HG03159 (cell line): ENCODE measurements around the gene PLEKHN1.

Experiments
- ATAC-seq: cut with Tn5 transposase; IDR thresholded peaks from one replicate; pipeline ENCODE4 v1.9.1; 2021; ENCODE audit warnings: mild to moderate bottlenecking, moderate library complexity; ENCODE audit not compliant: unreplicated experiment

PLEKHN1 gene

GRCh38 chr1:929712-930632, 36.3 kb upstream of the PLEKHN1 start:
- no peak for ATAC-seq

GRCh38 chr1:930633-931138, 35.6 kb upstream of the PLEKHN1 start:
- ATAC-seq, result no peak

GRCh38 chr1:931380-932172, 34.7 kb upstream of the PLEKHN1 start:
- no peak for ATAC-seq

- no peak for ATAC-seq
These were observed 34.1 kb upstream of the PLEKHN1 start for GRCh38 chr1:932173-932510.

GRCh38 chr1:932776-933602, 33.3 kb upstream of the PLEKHN1 start:
- ATAC-seq, result no peak

- ATAC-seq, result no peak
These were observed 32.7 kb upstream of the PLEKHN1 start for GRCh38 chr1:933603-933940.

- ATAC-seq, result no peak
These were observed 31.1 kb upstream of the PLEKHN1 start for GRCh38 chr1:934991-935750.

- ATAC-seq, result no peak
These were observed 30.5 kb upstream of the PLEKHN1 start for GRCh38 chr1:935751-936231.

- ATAC-seq, result no peak
These were observed 29.7 kb upstream of the PLEKHN1 start for GRCh38 chr1:936348-937264.

- no peak for ATAC-seq
These were observed 28.8 kb upstream of the PLEKHN1 start for GRCh38 chr1:937521-937920.

GRCh38 chr1:938088-938683, 28.1 kb upstream of the PLEKHN1 start:
- no peak for ATAC-seq

- no peak for ATAC-seq
These were observed 27.4 kb upstream of the PLEKHN1 start for GRCh38 chr1:938711-939489.

GRCh38 chr1:939511-940106, 26.7 kb upstream of the PLEKHN1 start:
- no peak for ATAC-seq

- no peak for ATAC-seq
These were observed 25.9 kb upstream of the PLEKHN1 start for GRCh38 chr1:940107-941014.

GRCh38 chr1:941015-941587, 25.2 kb upstream of the PLEKHN1 start:
- ATAC-seq, result no peak
